Activated CD8-positive, alpha-beta memory T cell treated with anti-CD3 and anti-CD28 coated beads, Interleukin-2, amount 10 ng/mL, durations not matched to agents 7 days and 5 days (primary cell): ENCODE measurements around the gene UVRAG. TPM values are rescaled to one million over a fixed set of nuclear protein-coding genes. Genes with fewer than 3 reads are reported as not detected.

Experiments used
- ATAC-seq: fragments of 150-1000 bp; cut with Tn5 transposase; one replicate; pipeline ENCODE4 v1.10.0; 2021; ENCODE audit warnings: moderate library complexity
- CTCF ChIA-PET: fragments of 350-600 bp; sonication (Branson Sonifier 250); formaldehyde crosslinking; loops from one replicate; lab custom pipeline; 2021; ENCODE audit warnings: antibody characterized with exemption; lab: Charles Lee
- DNase-seq: peaks from one replicate; pipeline ENCODE4 v3.0.0-alpha.2; 2020
- H3K27ac Mint-ChIP-seq: one replicate; pipeline ENCODE4 v1.8.0; 2021; ENCODE audit warnings: mild to moderate bottlenecking, mixed read lengths
- H3K27me3 Mint-ChIP-seq: one replicate; pipeline ENCODE4 v1.8.0; 2021; ENCODE audit warnings: mixed read lengths
- H3K36me3 Mint-ChIP-seq: one replicate; pipeline ENCODE4 v1.8.0; 2021; ENCODE audit warnings: mild to moderate bottlenecking, mixed read lengths
- H3K4me1 Mint-ChIP-seq: one replicate; pipeline ENCODE4 v1.8.0; 2021; ENCODE audit warnings: mixed read lengths
- H3K4me3 Mint-ChIP-seq: one replicate; pipeline ENCODE4 v1.8.0; 2021; ENCODE audit warnings: mild to moderate bottlenecking, moderate library complexity, mixed read lengths
- H3K9me3 Mint-ChIP-seq: one replicate; pipeline ENCODE4 v1.8.0; 2022; ENCODE audit warnings: low read depth, mixed read lengths
- total RNA-seq, 2 experiments: library from RNA; stranded (reverse); gene quantifications; one replicate each; pipeline ENCODE4 v1.2.3, GENCODE V29; 2021

The UVRAG gene
- total RNA-seq, 2 experiments from 2014 or later: 17.4 to 25.5 TPM

- Mint-ChIP-seq H3K27ac (no peak overlapping the region), H3K4me1 (peaks cover 23% of the 10 kb centered on the region), H3K27me3 (no peaks in the 10 kb centered on the region), H3K36me3 (peaks cover 10% of the 10 kb centered on the region), H3K4me3 (no peak overlapping the region), H3K9me3 (no peaks in the 10 kb centered on the region)
- CTCF ChIA-PET: interaction anchor here (0.6 to 1.7 kb wide), 4 partner anchors 8 to 111 kb away, joined by 3 read pairs; no protein-coding TSS in a partner anchor
- DNase-seq: no peak
- no peak for ATAC-seq
Observed at GRCh38 chr11:75816561-75817239, 1.7 kb downstream of the UVRAG start.

- Mint-ChIP-seq H3K4me1 (peaks cover 38% of the 10 kb centered on the region), H3K9me3 (no peaks in the 10 kb centered on the region), H3K36me3 (peaks cover 15% of the 10 kb centered on the region), H3K4me3 (no peak overlapping the region), H3K27ac (no peak overlapping the region), H3K27me3 (no peaks in the 10 kb centered on the region)
- ATAC-seq (no peak), DNase-seq (no peak)
- CTCF ChIA-PET: no interaction called here
Observed at GRCh38 chr11:75820645-75821044, 5.6 kb downstream of the UVRAG start.

GRCh38 chr11:75821202-75821601 is 6.2 kb downstream of the UVRAG start:
- no peaks in the 10 kb centered on the region for H3K9me3 Mint-ChIP-seq
- CTCF ChIA-PET: no interaction called here
- peaks cover 40% of the 10 kb centered on the region for H3K4me1 Mint-ChIP-seq
- ATAC-seq (no peak), DNase-seq (no peak)
- H3K27ac Mint-ChIP-seq: no peak overlapping the region
- H3K27me3 Mint-ChIP-seq: no peaks in the 10 kb centered on the region
- H3K36me3 Mint-ChIP-seq: peaks cover 15% of the 10 kb centered on the region
- no peak overlapping the region for H3K4me3 Mint-ChIP-seq

- H3K9me3 Mint-ChIP-seq: no peaks in the 10 kb centered on the region
- CTCF ChIA-PET: interaction anchor here (1.0 to 1.5 kb wide), 3 partner anchors 10 to 44 kb away, joined by 3 to 4 read pairs (median 4); no protein-coding TSS in a partner anchor
- ATAC-seq (no peak), DNase-seq (no peak)
- H3K27ac Mint-ChIP-seq: no peak overlapping the region
- H3K4me3 Mint-ChIP-seq: no peak overlapping the region
- no peaks in the 10 kb centered on the region for H3K27me3 Mint-ChIP-seq
- H3K4me1 Mint-ChIP-seq: peaks cover 47% of the 10 kb centered on the region
- peaks cover 15% of the 10 kb centered on the region for H3K36me3 Mint-ChIP-seq
Observed at GRCh38 chr11:75822541-75822940, 7.5 kb downstream of the UVRAG start.

GRCh38 chr11:75823415-75823814 is 8.4 kb downstream of the UVRAG start:
- H3K9me3 Mint-ChIP-seq: no peaks in the 10 kb centered on the region
- DNase-seq (no peak), ATAC-seq (peak; percentile 23)
- CTCF ChIA-PET: interaction anchor here (1.4 kb wide), 1 partner anchor 14 kb away, joined by 4 read pairs; no protein-coding TSS in a partner anchor
- H3K27me3 Mint-ChIP-seq: no peaks in the 10 kb centered on the region
- H3K4me1 Mint-ChIP-seq: peaks cover 45% of the 10 kb centered on the region
- peaks cover 12% of the 10 kb centered on the region for H3K36me3 Mint-ChIP-seq
- no peak overlapping the region for H3K4me3 Mint-ChIP-seq
- H3K27ac Mint-ChIP-seq: no peak overlapping the region

GRCh38 chr11:75823946-75824345 is 8.9 kb downstream of the UVRAG start:
- no peak for ATAC-seq
- peaks cover 12% of the 10 kb centered on the region for H3K36me3 Mint-ChIP-seq
- no peaks in the 10 kb centered on the region for H3K27me3 Mint-ChIP-seq
- peaks cover 41% of the 10 kb centered on the region for H3K4me1 Mint-ChIP-seq
- H3K27ac Mint-ChIP-seq: peak overlapping the region; percentile 84
- no peak for DNase-seq
- CTCF ChIA-PET: interaction anchor here (0.7 to 2.2 kb wide), 6 partner anchors 8 to 328 kb away, joined by 3 to 8 read pairs (median 4); no protein-coding TSS in a partner anchor
- peak overlapping the region; percentile 60 for H3K4me3 Mint-ChIP-seq
- H3K9me3 Mint-ChIP-seq: no peaks in the 10 kb centered on the region

GRCh38 chr11:75826461-75827230 is 11.6 kb downstream of the UVRAG start:
- Mint-ChIP-seq H3K4me1 (peaks cover 31% of the 10 kb centered on the region), H3K27me3 (no peaks in the 10 kb centered on the region), H3K9me3 (no peaks in the 10 kb centered on the region), H3K4me3 (no peak overlapping the region), H3K27ac (no peak overlapping the region), H3K36me3 (peaks cover 9% of the 10 kb centered on the region)
- CTCF ChIA-PET: interaction anchor here (1.6 kb wide), 1 partner anchor 24 kb away, joined by 5 read pairs; no protein-coding TSS in a partner anchor
- ATAC-seq: no peak
- DNase-seq: no peak

- no peak for DNase-seq
- Mint-ChIP-seq H3K4me1 (peaks cover 29% of the 10 kb centered on the region), H3K36me3 (peaks cover 6% of the 10 kb centered on the region), H3K9me3 (no peaks in the 10 kb centered on the region), H3K4me3 (no peak overlapping the region), H3K27me3 (no peaks in the 10 kb centered on the region), H3K27ac (no peak overlapping the region)
- no peak for ATAC-seq
- CTCF ChIA-PET: interaction anchor here (1.1 kb wide), 1 partner anchor 24 kb away, joined by 3 read pairs; no protein-coding TSS in a partner anchor
Observed at GRCh38 chr11:75827562-75827961, 12.6 kb downstream of the UVRAG start.

GRCh38 chr11:75831915-75832502 is 17.0 kb downstream of the UVRAG start:
- peaks cover 4% of the 10 kb centered on the region for H3K4me1 Mint-ChIP-seq
- no peaks in the 10 kb centered on the region for H3K9me3 Mint-ChIP-seq
- ATAC-seq (no peak), DNase-seq (no peak)
- no peak overlapping the region for H3K4me3 Mint-ChIP-seq
- H3K36me3 Mint-ChIP-seq: peaks cover 4% of the 10 kb centered on the region
- H3K27ac Mint-ChIP-seq: no peak overlapping the region
- CTCF ChIA-PET: interaction anchor here (0.7 to 1.3 kb wide), 2 partner anchors 31 to 37 kb away, joined by 3 read pairs; no protein-coding TSS in a partner anchor
- no peaks in the 10 kb centered on the region for H3K27me3 Mint-ChIP-seq

- Mint-ChIP-seq H3K27me3 (no peaks in the 10 kb centered on the region), H3K27ac (no peak overlapping the region), H3K9me3 (no peaks in the 10 kb centered on the region), H3K4me1 (peaks cover 4% of the 10 kb centered on the region), H3K4me3 (no peak overlapping the region), H3K36me3 (peaks cover 8% of the 10 kb centered on the region)
- CTCF ChIA-PET: no interaction called here
- no peak for ATAC-seq
- no peak for DNase-seq
Observed at GRCh38 chr11:75834728-75835127, 19.7 kb downstream of the UVRAG start.

- H3K36me3 Mint-ChIP-seq: peaks cover 5% of the 10 kb centered on the region
- H3K27ac Mint-ChIP-seq: no peak overlapping the region
- no peak overlapping the region for H3K4me3 Mint-ChIP-seq
- ATAC-seq (no peak), DNase-seq (no peak)
- peaks cover 4% of the 10 kb centered on the region for H3K4me1 Mint-ChIP-seq
- CTCF ChIA-PET: interaction anchor here (1.2 to 2.6 kb wide), 3 partner anchors 31 to 37 kb away, joined by 4 to 7 read pairs (median 5); no protein-coding TSS in a partner anchor
- no peaks in the 10 kb centered on the region for H3K9me3 Mint-ChIP-seq
- no peaks in the 10 kb centered on the region for H3K27me3 Mint-ChIP-seq
Observed at GRCh38 chr11:75836417-75836816, 21.4 kb downstream of the UVRAG start.

GRCh38 chr11:75839851-75840250 is 24.8 kb downstream of the UVRAG start:
- Mint-ChIP-seq H3K27ac (no peak overlapping the region), H3K36me3 (peaks cover 8% of the 10 kb centered on the region)
- CTCF ChIA-PET: interaction anchor here (0.9 kb wide), 1 partner anchor 13 kb away, joined by 3 read pairs; no protein-coding TSS in a partner anchor

GRCh38 chr11:75840522-75840921 is 25.5 kb downstream of the UVRAG start:
- no peak overlapping the region for H3K4me3 Mint-ChIP-seq
- peaks cover 8% of the 10 kb centered on the region for H3K36me3 Mint-ChIP-seq
- ATAC-seq (no peak), DNase-seq (no peak)
- peaks cover 4% of the 10 kb centered on the region for H3K4me1 Mint-ChIP-seq
- CTCF ChIA-PET: interaction anchor here (0.9 kb wide), 1 partner anchor 12 kb away, joined by 3 read pairs; no protein-coding TSS in a partner anchor
- no peak overlapping the region for H3K27ac Mint-ChIP-seq
- H3K27me3 Mint-ChIP-seq: no peaks in the 10 kb centered on the region
- H3K9me3 Mint-ChIP-seq: peaks cover 2% of the 10 kb centered on the region

More at GRCh38 chr11:75839851-75840250, 24.8 kb downstream of the UVRAG start:
- Mint-ChIP-seq H3K4me1 (peaks cover 4% of the 10 kb centered on the region), H3K9me3 (no peaks in the 10 kb centered on the region), H3K27me3 (no peaks in the 10 kb centered on the region), H3K4me3 (no peak overlapping the region)
- no peak for ATAC-seq
- DNase-seq: no peak
